H9 (cell line): ENCODE measurements around the gene TNNT1. TPM values are rescaled to one million over a fixed set of nuclear protein-coding genes. Genes with fewer than 3 reads are reported as not detected.

Source experiments
- DNase-seq: peaks from one replicate; pipeline ENCODE4 v3.0.0-alpha.2; 2017
- H2AFZ ChIP-seq: one replicate; pipeline ENCODE4 v1.6.1; 2013; ENCODE audit warnings: mild to moderate bottlenecking, low read length, control low read depth, moderate library complexity
- H2AK5ac ChIP-seq: 2 replicates; pipeline ENCODE4 v1.6.1; 2013; ENCODE audit warnings: low read length, control low read depth, mixed read lengths; ENCODE audit not compliant: insufficient read length
- H2BK120ac ChIP-seq: one replicate; pipeline ENCODE4 v1.6.1; 2013; ENCODE audit warnings: low read depth, mild to moderate bottlenecking, low read length, control low read depth, inconsistent platforms; ENCODE audit not compliant: poor library complexity, severe bottlenecking
- H2BK12ac ChIP-seq: 2 replicates; pipeline ENCODE4 v1.6.1; 2013; ENCODE audit warnings: low read length, control low read depth, mixed read lengths, low read depth; ENCODE audit not compliant: insufficient read length
- H2BK15ac ChIP-seq: 2 replicates; pipeline ENCODE4 v1.6.1; 2013; ENCODE audit warnings: low read depth, low read length, control low read depth
- H2BK20ac ChIP-seq: one replicate; pipeline ENCODE4 v1.6.1; 2013; ENCODE audit warnings: low read depth, mild to moderate bottlenecking, low read length, control low read depth, inconsistent platforms; ENCODE audit not compliant: poor library complexity, severe bottlenecking
- H2BK5ac ChIP-seq: 2 replicates; pipeline ENCODE4 v1.6.1; 2013; ENCODE audit warnings: low read length, control low read depth, mixed read lengths; ENCODE audit not compliant: insufficient read length
- H3K14ac ChIP-seq: 2 replicates; pipeline ENCODE4 v1.6.1; 2013; ENCODE audit warnings: low read length, control low read depth; ENCODE audit not compliant: insufficient read depth
- H3K18ac ChIP-seq: 2 replicates; pipeline ENCODE4 v1.6.1; 2013; ENCODE audit warnings: low read depth, mild to moderate bottlenecking, mixed read lengths, low read length, control low read depth; ENCODE audit not compliant: insufficient read length
- H3K23ac ChIP-seq: 2 replicates; pipeline ENCODE4 v1.6.1; 2013; ENCODE audit warnings: low read length, control low read depth, mixed read lengths, low read depth; ENCODE audit not compliant: insufficient read length
- H3K23me2 ChIP-seq: 2 replicates; pipeline ENCODE4 v1.6.1; 2013; ENCODE audit warnings: low read depth, mild to moderate bottlenecking, mixed read lengths, low read length, control low read depth; ENCODE audit not compliant: insufficient read length, poor library complexity, severe bottlenecking
- H3K27ac ChIP-seq: 2 replicates; pipeline ENCODE4 v1.5.1; 2013; ENCODE audit warnings: low read length, control low read depth, mixed read lengths, low read depth; ENCODE audit not compliant: insufficient read length
- H3K27me3 ChIP-seq: 2 replicates; pipeline ENCODE4 v1.6.1; 2013; ENCODE audit warnings: low read length, control low read depth, inconsistent platforms; ENCODE audit not compliant: insufficient read depth
- H3K4ac ChIP-seq: 2 replicates; pipeline ENCODE4 v1.6.1; 2013; ENCODE audit warnings: low read depth, mild to moderate bottlenecking, control low read depth, inconsistent platforms, low read length, moderate library complexity
- H3K4me1 ChIP-seq: 2 replicates; pipeline ENCODE4 v1.6.1; 2013; ENCODE audit warnings: low read length, control low read depth, inconsistent platforms; ENCODE audit not compliant: insufficient read depth
- H3K4me2 ChIP-seq: 2 replicates; pipeline ENCODE4 v1.6.1; 2013; ENCODE audit warnings: low read length, control low read depth, mixed read lengths; ENCODE audit not compliant: insufficient read length, insufficient read depth
- H3K56ac ChIP-seq: 2 replicates; pipeline ENCODE4 v1.6.1; 2013; ENCODE audit warnings: low read depth, mild to moderate bottlenecking, mixed read lengths, low read length, control low read depth; ENCODE audit not compliant: insufficient read length
- H3K79me1 ChIP-seq: 2 replicates; pipeline ENCODE4 v1.6.1; 2013; ENCODE audit warnings: low read depth, mild to moderate bottlenecking, moderate library complexity, low read length, control low read depth, inconsistent platforms; ENCODE audit not compliant: insufficient read depth, poor library complexity, severe bottlenecking
- H3K79me2 ChIP-seq: 2 replicates; pipeline ENCODE4 v1.6.1; 2013; ENCODE audit warnings: low read length, control low read depth, inconsistent platforms; ENCODE audit not compliant: insufficient read depth
- H3K9ac ChIP-seq: 2 replicates; pipeline ENCODE4 v1.6.1; 2013; ENCODE audit warnings: low read length, control low read depth, mixed read lengths; ENCODE audit not compliant: insufficient read length; ENCODE audit errors: extremely low read depth
- H3K9me3 ChIP-seq: one replicate; pipeline ENCODE4 v1.6.1; 2013; ENCODE audit warnings: low read depth, low read length, inconsistent platforms; ENCODE audit not compliant: control insufficient read depth
- H3T11ph ChIP-seq: one replicate; pipeline ENCODE4 v1.6.1; 2013; ENCODE audit warnings: mild to moderate bottlenecking, low read length, control low read depth, inconsistent platforms
- H4K20me1 ChIP-seq: one replicate; pipeline ENCODE4 v1.6.1; 2013; ENCODE audit not compliant: control insufficient read depth, insufficient read length, insufficient read depth
- H4K5ac ChIP-seq: 2 replicates; pipeline ENCODE4 v1.6.1; 2013; ENCODE audit warnings: low read depth, mild to moderate bottlenecking, mixed read lengths, low read length, control low read depth; ENCODE audit not compliant: insufficient read length
- H4K8ac ChIP-seq: replicated peaks from 2 replicates; pipeline ENCODE4 v1.6.1; 2013; ENCODE audit warnings: low read length, control low read depth, mixed read lengths, low read depth; ENCODE audit not compliant: insufficient read length
- H4K91ac ChIP-seq: 2 replicates; pipeline ENCODE4 v1.6.1; 2013; ENCODE audit warnings: low read depth, mild to moderate bottlenecking, moderate library complexity, mixed read lengths, low read length, control low read depth; ENCODE audit not compliant: insufficient read length
- H3K27ac Mint-ChIP-seq, 3 experiments: 2 replicates in 2 of 3; 3 replicates in 1 of 3; pipeline ENCODE4 v1.8.0; 2020 to 2021; ENCODE audit warnings: mixed read lengths in 3 of 3, mild to moderate bottlenecking in 1 of 3, moderate library complexity in 1 of 3
- H3K27me3 Mint-ChIP-seq: 2 replicates; pipeline ENCODE4 v1.8.0; 2021; ENCODE audit warnings: low read depth, mild to moderate bottlenecking, moderate library complexity, mixed read lengths
- H3K36me3 Mint-ChIP-seq, 3 experiments: 2 replicates in 2 of 3; 3 replicates in 1 of 3; pipeline ENCODE4 v1.8.0; 2020 to 2021; ENCODE audit warnings: low read depth in 3 of 3, mixed read lengths in 3 of 3; ENCODE audit not compliant: insufficient read depth in 1 of 3
- H3K4me1 Mint-ChIP-seq, 2 experiments: 2 replicates each; pipeline ENCODE4 v1.8.0; 2020; ENCODE audit warnings: mixed read lengths in 2 of 2
- H3K4me3 Mint-ChIP-seq, 2 experiments: 2 replicates in 1 of 2; 3 replicates in 1 of 2; pipeline ENCODE4 v1.8.0; 2020 to 2021; ENCODE audit warnings: mild to moderate bottlenecking in 2 of 2, mixed read lengths in 2 of 2, moderate library complexity in 1 of 2
- H3K9me3 Mint-ChIP-seq, 2 experiments: 2 replicates in 1 of 2; 3 replicates in 1 of 2; pipeline ENCODE4 v1.8.0; 2020; ENCODE audit warnings: mild to moderate bottlenecking in 2 of 2, mixed read lengths in 2 of 2, moderate library complexity in 1 of 2
- WGBS: extraction: QIAGEN DNeasy Blood & Tissue Kit; methylation state at CpG from one replicate; pipeline ENCODE4 v1.1.7; 2013; ENCODE audit warnings: missing lambda C conversion rate, low lambda C conversion rate, mixed read lengths; ENCODE audit not compliant: insufficient read length; ENCODE audit errors: extremely low coverage; 5-methylcytosine and 5-hydroxymethylcytosine counted together
- total RNA-seq: library from RNA; stranded (reverse); gene quantifications from 2 replicates; pipeline ENCODE4 v1.2.1, GENCODE V29; 2021
- TF ChIP-seq, protein P1 (sequence below): fragments of 200-600 bp; sonication (generic); conservative IDR thresholded peaks from 3 replicates; pipeline ENCODE4 v1.8.0; 2021; ENCODE audit warnings: antibody characterized with exemption, mild to moderate bottlenecking

The TNNT1 gene
- total RNA-seq, 1 experiment from 2014 or later = 127 TPM

DNA sequence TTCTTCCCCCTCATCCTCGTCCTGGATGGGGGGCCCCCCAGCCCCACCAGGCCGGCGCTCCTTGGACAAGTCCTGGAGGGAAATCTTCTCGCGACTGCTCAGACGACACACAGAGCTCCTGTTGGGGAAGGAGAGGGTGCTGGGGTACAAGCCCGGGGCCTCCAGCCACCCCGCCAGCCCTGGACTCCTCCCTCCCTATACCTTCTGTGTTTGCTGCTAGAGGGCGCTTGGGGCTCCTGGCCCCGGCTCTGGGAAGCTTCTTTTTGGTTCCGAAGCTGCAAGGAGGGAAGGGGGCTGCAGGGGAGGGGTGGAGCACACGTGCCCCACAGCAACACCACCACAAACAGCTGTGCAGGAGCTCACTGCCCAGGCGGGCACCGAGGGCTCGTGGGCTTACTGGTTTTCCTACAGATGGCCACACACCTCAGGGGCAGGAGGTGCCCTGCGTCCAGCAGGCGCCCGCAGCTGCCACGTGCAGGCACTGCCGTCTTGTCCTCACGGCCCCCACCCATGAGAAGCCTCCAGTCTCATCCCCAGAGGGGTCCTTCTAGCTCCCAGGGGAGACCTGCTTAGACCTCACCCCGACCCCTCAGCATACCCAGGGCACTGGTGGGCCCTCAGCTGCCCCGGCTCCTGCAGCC lies 52.8 kb downstream of the TNNT1 start:
- Mint-ChIP-seq H3K27ac (no peak overlapping the region), H3K4me1 (peaks cover 3 to 23% of the 10 kb centered on the region in 2 experiments), H3K9me3 (no peaks in the 10 kb centered on the region; a peak in 1 of 5 replicates), H3K27me3 (no peaks in the 10 kb centered on the region; the same call in 1 of the 2 replicates), H3K36me3 (peaks cover 5 to 17% (median 6%) of the 10 kb centered on the region in 3 experiments; a peak in 6 of 7 replicates), H3K4me3 (no peak overlapping the region; a peak in 1 of 5 replicates)
- peak; percentile 57 for DNase-seq
- WGBS = no CpG with 5 or more reads among the region's 23 CpGs
- no peaks in the 10 kb centered on the region for H3K9me3 ChIP-seq
- peaks cover 2% of the 10 kb centered on the region for H4K20me1 ChIP-seq
- no peak overlapping the region for H3K4me2 ChIP-seq
- no peak overlapping the region for H3K23ac ChIP-seq
- no peak overlapping the region for H2BK15ac ChIP-seq
- H4K5ac ChIP-seq = no peak overlapping the region
- peaks cover 3% of the 10 kb centered on the region for H3K23me2 ChIP-seq
- no peak overlapping the region for H3T11ph ChIP-seq
- H3K18ac ChIP-seq = no peak overlapping the region
- no peaks in the 10 kb centered on the region for H3K27me3 ChIP-seq
- H2AK5ac ChIP-seq = no peak overlapping the region
- TF ChIP-seq, protein P1, sequence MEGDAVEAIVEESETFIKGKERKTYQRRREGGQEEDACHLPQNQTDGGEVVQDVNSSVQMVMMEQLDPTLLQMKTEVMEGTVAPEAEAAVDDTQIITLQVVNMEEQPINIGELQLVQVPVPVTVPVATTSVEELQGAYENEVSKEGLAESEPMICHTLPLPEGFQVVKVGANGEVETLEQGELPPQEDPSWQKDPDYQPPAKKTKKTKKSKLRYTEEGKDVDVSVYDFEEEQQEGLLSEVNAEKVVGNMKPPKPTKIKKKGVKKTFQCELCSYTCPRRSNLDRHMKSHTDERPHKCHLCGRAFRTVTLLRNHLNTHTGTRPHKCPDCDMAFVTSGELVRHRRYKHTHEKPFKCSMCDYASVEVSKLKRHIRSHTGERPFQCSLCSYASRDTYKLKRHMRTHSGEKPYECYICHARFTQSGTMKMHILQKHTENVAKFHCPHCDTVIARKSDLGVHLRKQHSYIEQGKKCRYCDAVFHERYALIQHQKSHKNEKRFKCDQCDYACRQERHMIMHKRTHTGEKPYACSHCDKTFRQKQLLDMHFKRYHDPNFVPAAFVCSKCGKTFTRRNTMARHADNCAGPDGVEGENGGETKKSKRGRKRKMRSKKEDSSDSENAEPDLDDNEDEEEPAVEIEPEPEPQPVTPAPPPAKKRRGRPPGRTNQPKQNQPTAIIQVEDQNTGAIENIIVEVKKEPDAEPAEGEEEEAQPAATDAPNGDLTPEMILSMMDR = peak; percentile 31; the same call in 2 of the 3 replicates
- H2BK120ac ChIP-seq = no peak overlapping the region
- H2BK5ac ChIP-seq = no peak overlapping the region
- no peak overlapping the region for H4K8ac ChIP-seq
- H3K14ac ChIP-seq = no peak overlapping the region
- no peak overlapping the region for H3K4ac ChIP-seq
- no peaks in the 10 kb centered on the region for H3K79me2 ChIP-seq
- H3K4me1 ChIP-seq = no peaks in the 10 kb centered on the region
- no peak overlapping the region for H2AFZ ChIP-seq
- peaks cover 3% of the 10 kb centered on the region for H3K79me1 ChIP-seq
- H4K91ac ChIP-seq = no peak overlapping the region
- no peak overlapping the region for H3K27ac ChIP-seq
- H2BK20ac ChIP-seq = no peak overlapping the region
- H2BK12ac ChIP-seq = no peak overlapping the region
- H3K9ac ChIP-seq = no peak overlapping the region
- no peak overlapping the region for H3K56ac ChIP-seq
